HL-60 (cell line): ENCODE results near the gene ATP1A3.
"Not testable (repeated sequence)": the region's sequence is repeated elsewhere in the genome, so short reads cannot be mapped to it uniquely, and the experiment has no call there.

Experiments
- TF ChIP-seq, protein P1 (sequence below): IDR thresholded peaks from one replicate; pipeline ENCODE4 v1.5.1; 2011; ENCODE audit warnings: low read length, control low read depth, inconsistent platforms; ENCODE audit not compliant: insufficient read depth
- TF ChIP-seq, protein P2 (sequence below): IDR thresholded peaks from 2 replicates; pipeline ENCODE4 v1.6.1; 2012; ENCODE audit warnings: low read depth; ENCODE audit not compliant: insufficient replicate concordance

DNA sequence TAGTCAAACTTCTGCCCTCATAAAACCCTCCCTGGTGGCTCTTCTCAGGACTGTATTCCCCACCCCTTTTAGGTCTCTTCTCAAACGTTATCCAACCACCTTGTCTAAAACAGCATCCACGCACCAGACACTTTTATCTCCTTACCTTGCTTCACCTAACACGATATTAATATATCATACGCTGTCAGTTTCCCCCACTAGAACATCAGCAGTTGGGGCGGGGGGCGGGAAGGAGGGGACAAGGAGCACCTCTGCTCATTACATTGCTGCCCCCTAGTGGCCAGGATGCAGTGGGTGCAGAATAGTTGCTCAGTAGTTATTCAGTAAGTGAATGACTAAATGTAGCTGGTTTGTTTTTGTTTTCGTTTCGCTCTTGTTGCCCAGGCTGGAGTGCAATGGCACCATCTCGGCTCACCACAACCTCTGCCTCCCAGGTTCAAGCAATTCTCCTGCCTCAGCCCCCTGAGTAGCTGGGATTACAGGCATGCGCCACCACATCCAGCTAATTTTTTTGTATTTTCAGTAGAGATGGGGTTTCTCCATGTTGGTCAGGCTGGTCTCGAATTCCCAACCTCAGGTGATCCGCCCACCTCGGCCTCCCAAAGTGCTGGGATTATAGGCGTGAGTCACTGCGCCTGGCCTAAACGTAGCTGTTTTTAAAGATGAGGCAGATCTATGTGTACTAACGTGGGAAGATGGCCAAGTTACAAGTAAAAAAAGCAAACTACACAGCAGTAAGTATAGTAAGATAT, 40.8 kb upstream of the ATP1A3 start:
- TF ChIP-seq, protein P1, sequence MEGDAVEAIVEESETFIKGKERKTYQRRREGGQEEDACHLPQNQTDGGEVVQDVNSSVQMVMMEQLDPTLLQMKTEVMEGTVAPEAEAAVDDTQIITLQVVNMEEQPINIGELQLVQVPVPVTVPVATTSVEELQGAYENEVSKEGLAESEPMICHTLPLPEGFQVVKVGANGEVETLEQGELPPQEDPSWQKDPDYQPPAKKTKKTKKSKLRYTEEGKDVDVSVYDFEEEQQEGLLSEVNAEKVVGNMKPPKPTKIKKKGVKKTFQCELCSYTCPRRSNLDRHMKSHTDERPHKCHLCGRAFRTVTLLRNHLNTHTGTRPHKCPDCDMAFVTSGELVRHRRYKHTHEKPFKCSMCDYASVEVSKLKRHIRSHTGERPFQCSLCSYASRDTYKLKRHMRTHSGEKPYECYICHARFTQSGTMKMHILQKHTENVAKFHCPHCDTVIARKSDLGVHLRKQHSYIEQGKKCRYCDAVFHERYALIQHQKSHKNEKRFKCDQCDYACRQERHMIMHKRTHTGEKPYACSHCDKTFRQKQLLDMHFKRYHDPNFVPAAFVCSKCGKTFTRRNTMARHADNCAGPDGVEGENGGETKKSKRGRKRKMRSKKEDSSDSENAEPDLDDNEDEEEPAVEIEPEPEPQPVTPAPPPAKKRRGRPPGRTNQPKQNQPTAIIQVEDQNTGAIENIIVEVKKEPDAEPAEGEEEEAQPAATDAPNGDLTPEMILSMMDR: peak; percentile 82
- TF ChIP-seq, protein P2, sequence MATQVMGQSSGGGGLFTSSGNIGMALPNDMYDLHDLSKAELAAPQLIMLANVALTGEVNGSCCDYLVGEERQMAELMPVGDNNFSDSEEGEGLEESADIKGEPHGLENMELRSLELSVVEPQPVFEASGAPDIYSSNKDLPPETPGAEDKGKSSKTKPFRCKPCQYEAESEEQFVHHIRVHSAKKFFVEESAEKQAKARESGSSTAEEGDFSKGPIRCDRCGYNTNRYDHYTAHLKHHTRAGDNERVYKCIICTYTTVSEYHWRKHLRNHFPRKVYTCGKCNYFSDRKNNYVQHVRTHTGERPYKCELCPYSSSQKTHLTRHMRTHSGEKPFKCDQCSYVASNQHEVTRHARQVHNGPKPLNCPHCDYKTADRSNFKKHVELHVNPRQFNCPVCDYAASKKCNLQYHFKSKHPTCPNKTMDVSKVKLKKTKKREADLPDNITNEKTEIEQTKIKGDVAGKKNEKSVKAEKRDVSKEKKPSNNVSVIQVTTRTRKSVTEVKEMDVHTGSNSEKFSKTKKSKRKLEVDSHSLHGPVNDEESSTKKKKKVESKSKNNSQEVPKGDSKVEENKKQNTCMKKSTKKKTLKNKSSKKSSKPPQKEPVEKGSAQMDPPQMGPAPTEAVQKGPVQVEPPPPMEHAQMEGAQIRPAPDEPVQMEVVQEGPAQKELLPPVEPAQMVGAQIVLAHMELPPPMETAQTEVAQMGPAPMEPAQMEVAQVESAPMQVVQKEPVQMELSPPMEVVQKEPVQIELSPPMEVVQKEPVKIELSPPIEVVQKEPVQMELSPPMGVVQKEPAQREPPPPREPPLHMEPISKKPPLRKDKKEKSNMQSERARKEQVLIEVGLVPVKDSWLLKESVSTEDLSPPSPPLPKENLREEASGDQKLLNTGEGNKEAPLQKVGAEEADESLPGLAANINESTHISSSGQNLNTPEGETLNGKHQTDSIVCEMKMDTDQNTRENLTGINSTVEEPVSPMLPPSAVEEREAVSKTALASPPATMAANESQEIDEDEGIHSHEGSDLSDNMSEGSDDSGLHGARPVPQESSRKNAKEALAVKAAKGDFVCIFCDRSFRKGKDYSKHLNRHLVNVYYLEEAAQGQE: not testable (repeated sequence)
